OCI-LY3 (cell line): ENCODE results near the gene GRIK2.

Experiments
- H2AFZ ChIP-seq: fragments of 200-600, 300-600 bp; shearing (Covaris generic); 2 replicates; pipeline ENCODE4 v1.6.0; 2014; ENCODE audit warnings: antibody characterized with exemption, low read depth, low read length
- H3K27ac ChIP-seq: fragments of 200-600, 300-600 bp; sonication (generic); 2 replicates; pipeline ENCODE4 v1.5.1; 2014; ENCODE audit warnings: mild to moderate bottlenecking, low read length, moderate library complexity, mixed read lengths
- H3K27me3 ChIP-seq: fragments of 200-600, 300-600 bp; sonication (generic); 2 replicates; pipeline ENCODE4 v1.6.1; 2014; ENCODE audit warnings: low read depth, low read length, mixed read lengths
- H3K36me3 ChIP-seq: fragments of 200-600, 300-600 bp; sonication (generic); replicated peaks from 2 replicates; pipeline ENCODE3; 2014; ENCODE audit warnings: low read depth, low read length, mixed read lengths
- H3K4me1 ChIP-seq: fragments of 300-600, 200-600 bp; sonication (generic); 2 replicates; pipeline ENCODE4 v1.6.1; 2014; ENCODE audit warnings: low read length, mixed read lengths
- H3K4me2 ChIP-seq: fragments of 200-600, 300-600 bp; sonication (generic); 2 replicates; pipeline ENCODE4 v1.6.1; 2014; ENCODE audit warnings: low read length, mixed read lengths
- H3K4me3 ChIP-seq: fragments of 300-600, 200-600 bp; sonication (generic); 2 replicates; pipeline ENCODE4 v1.5.1; 2014; ENCODE audit warnings: antibody characterized with exemption, mild to moderate bottlenecking, low read length, moderate library complexity
- H3K79me2 ChIP-seq: fragments of 300-600, 200-600 bp; shearing (Covaris generic); 2 replicates; pipeline ENCODE4 v1.6.1; 2014; ENCODE audit warnings: mild to moderate bottlenecking, low read length, mixed read lengths
- H3K9ac ChIP-seq: fragments of 300-600, 200-600 bp; shearing (Covaris generic); 2 replicates; pipeline ENCODE4 v1.6.0; 2014; ENCODE audit warnings: mild to moderate bottlenecking, low read length, moderate library complexity
- H3K9me3 ChIP-seq: fragments of 200-600, 300-600 bp; shearing (Covaris generic); 2 replicates; pipeline ENCODE4 v1.6.1; 2014; ENCODE audit warnings: low read length, mixed read lengths; ENCODE audit not compliant: insufficient read depth
- H4K20me1 ChIP-seq: fragments of 200-600, 300-600 bp; sonication (generic); 2 replicates; pipeline ENCODE4 v1.6.1; 2016; ENCODE audit warnings: low read length, mixed read lengths; ENCODE audit not compliant: insufficient read depth
- EZH2phosphoT487 ChIP-seq: fragments of 200-600 bp; shearing (Covaris generic); IDR thresholded peaks from 2 replicates; pipeline ENCODE4 v1.6.1; 2018; ENCODE audit warnings: antibody characterized with exemption, mixed run types, low read depth
- TF ChIP-seq, protein P1 (sequence below): fragments of 200-600, 300-600 bp; sonication (generic); IDR thresholded peaks from 2 replicates; pipeline ENCODE4 v1.5.1; 2014; ENCODE audit warnings: antibody characterized with exemption, low read length, low read depth

The GRIK2 gene

DNA sequence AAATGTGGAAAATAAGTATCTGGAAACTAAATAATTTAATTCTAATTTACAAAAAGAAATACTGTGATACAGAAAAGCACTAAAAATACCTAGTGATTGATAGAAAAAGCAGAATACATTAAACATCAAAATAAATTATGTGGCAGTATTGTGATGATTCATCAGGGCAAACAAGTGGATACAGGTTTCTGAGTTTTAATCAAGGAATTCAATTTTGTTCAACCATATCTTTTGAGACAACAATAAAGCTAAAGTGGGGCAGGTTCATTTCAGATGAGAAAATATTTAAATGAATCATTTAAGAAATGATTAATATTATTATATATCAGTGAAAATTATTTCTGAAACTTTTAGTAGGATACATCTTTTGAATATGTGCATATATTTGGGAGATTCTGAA is 49.8 kb downstream of the GRIK2 start:
- Histone ChIP-seq H3K4me3 (no peak overlapping the region), H3K9ac (no peak overlapping the region), H3K4me2 (no peak overlapping the region), H3K9me3 (no peaks in the 10 kb centered on the region), H3K27me3 (no peaks in the 10 kb centered on the region), H3K4me1 (no peaks in the 10 kb centered on the region), H4K20me1 (no peaks in the 10 kb centered on the region), H2AFZ (no peak overlapping the region), H3K36me3 (no peaks in the 10 kb centered on the region), H3K27ac (no peak overlapping the region), H3K79me2 (no peaks in the 10 kb centered on the region)
- TF ChIP-seq EZH2phosphoT487 = no peak
- TF ChIP-seq, protein P1, sequence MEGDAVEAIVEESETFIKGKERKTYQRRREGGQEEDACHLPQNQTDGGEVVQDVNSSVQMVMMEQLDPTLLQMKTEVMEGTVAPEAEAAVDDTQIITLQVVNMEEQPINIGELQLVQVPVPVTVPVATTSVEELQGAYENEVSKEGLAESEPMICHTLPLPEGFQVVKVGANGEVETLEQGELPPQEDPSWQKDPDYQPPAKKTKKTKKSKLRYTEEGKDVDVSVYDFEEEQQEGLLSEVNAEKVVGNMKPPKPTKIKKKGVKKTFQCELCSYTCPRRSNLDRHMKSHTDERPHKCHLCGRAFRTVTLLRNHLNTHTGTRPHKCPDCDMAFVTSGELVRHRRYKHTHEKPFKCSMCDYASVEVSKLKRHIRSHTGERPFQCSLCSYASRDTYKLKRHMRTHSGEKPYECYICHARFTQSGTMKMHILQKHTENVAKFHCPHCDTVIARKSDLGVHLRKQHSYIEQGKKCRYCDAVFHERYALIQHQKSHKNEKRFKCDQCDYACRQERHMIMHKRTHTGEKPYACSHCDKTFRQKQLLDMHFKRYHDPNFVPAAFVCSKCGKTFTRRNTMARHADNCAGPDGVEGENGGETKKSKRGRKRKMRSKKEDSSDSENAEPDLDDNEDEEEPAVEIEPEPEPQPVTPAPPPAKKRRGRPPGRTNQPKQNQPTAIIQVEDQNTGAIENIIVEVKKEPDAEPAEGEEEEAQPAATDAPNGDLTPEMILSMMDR = no peak

DNA sequence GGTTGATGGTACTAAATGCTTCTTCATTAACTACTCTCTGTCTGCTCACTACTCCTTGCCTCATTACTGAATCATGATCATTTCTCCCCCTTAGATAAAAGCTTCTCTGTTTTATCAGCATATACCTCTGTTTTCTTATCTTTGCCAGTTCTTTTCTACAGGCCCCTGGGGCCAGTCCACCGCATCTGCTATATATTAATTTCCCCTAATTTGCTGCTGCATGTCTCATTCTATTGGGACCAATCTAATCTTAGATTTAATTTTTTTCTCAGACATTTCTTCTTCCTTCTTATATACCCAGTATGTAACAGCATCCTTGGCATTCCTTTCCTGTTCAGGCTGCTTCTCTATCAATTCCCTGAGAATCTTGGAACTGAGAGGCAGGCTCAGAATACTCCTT is 51.2 kb downstream of the GRIK2 start:
- H3K9me3 ChIP-seq = no peaks in the 10 kb centered on the region
- no peak overlapping the region for H3K4me2 ChIP-seq
- no peaks in the 10 kb centered on the region for H4K20me1 ChIP-seq
- no peaks in the 10 kb centered on the region for H3K4me1 ChIP-seq
- no peaks in the 10 kb centered on the region for H3K36me3 ChIP-seq
- H3K79me2 ChIP-seq = no peaks in the 10 kb centered on the region
- no peak overlapping the region for H3K9ac ChIP-seq
- no peaks in the 10 kb centered on the region for H3K27me3 ChIP-seq
- H3K4me3 ChIP-seq = no peak overlapping the region
- no peak overlapping the region for H2AFZ ChIP-seq
- H3K27ac ChIP-seq = no peak overlapping the region
- TF ChIP-seq, protein P1 = no peak
- TF ChIP-seq EZH2phosphoT487 = no peak

DNA sequence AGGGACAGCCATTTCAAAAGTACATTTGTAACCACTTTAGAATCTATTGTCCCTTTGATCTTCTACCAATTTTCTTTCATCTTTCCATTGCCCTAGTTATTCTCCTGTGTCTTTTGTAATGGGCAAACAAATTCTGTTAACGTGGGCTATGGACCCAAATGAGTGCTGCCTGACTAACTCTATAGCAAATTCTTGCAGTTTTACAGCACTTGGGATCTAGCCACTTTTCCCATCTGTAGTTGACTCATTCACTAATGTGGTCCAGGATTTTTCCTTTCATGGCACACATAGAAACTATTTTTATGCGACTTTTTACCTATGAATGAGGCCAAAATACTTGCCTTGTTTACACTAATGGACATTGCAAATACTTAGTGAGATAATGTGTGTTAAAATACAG is 52.0 kb downstream of the GRIK2 start:
- Histone ChIP-seq H3K27me3 (no peaks in the 10 kb centered on the region), H3K79me2 (no peaks in the 10 kb centered on the region), H3K4me1 (no peaks in the 10 kb centered on the region), H3K27ac (no peak overlapping the region), H3K36me3 (no peaks in the 10 kb centered on the region), H3K4me2 (no peak overlapping the region), H2AFZ (no peak overlapping the region), H3K9me3 (no peaks in the 10 kb centered on the region), H4K20me1 (no peaks in the 10 kb centered on the region), H3K9ac (no peak overlapping the region), H3K4me3 (no peak overlapping the region)
- no peak for TF ChIP-seq EZH2phosphoT487

DNA sequence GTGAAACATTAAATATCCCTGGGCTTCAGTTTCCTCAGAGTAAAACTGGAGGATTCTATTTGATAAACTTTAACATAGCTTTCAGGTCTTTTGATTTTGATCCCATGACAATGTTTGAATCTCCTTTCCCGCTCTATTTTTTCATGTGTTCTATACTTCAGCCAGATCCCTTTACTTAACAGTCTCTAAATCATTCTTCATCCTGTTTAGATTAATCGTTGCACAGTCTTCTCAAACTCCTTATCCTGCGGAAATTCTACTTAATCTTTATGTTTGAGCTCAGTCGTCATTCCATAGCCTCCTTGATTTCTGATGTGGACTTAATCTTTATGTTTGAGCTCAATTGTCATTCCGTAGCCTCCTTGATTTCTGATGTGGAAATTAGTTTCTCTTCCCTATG is 57.4 kb downstream of the GRIK2 start:
- TF ChIP-seq, protein P1 = no peak
- no peak for TF ChIP-seq EZH2phosphoT487
- H3K4me3 ChIP-seq = no peak overlapping the region
- no peaks in the 10 kb centered on the region for H3K79me2 ChIP-seq
- no peaks in the 10 kb centered on the region for H3K9me3 ChIP-seq
- no peaks in the 10 kb centered on the region for H3K27me3 ChIP-seq
- H3K36me3 ChIP-seq = no peaks in the 10 kb centered on the region
- no peak overlapping the region for H2AFZ ChIP-seq
- no peak overlapping the region for H3K4me2 ChIP-seq
- no peak overlapping the region for H3K27ac ChIP-seq
- H3K4me1 ChIP-seq = no peaks in the 10 kb centered on the region
- no peaks in the 10 kb centered on the region for H4K20me1 ChIP-seq
- no peak overlapping the region for H3K9ac ChIP-seq

DNA sequence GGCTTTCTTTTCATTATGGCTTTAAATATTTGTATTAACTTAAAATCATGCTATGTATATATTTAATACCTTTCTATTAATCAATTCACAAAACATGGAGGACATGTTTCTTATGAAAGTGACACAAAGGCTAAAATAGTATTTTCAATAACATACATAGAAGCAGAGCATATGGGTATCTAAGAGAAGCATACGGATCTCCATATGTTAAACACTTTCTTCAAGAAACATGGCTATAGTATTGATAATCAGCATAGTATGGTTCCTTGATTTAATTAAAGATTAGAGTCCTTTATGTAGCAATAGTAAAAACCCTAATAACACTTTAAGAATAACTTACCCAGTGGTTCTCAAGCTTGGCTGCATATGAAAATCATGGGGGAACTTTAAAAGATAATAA is 58.5 kb downstream of the GRIK2 start:
- Histone ChIP-seq H3K9me3 (no peaks in the 10 kb centered on the region), H2AFZ (no peak overlapping the region), H3K4me2 (no peak overlapping the region), H3K4me1 (no peaks in the 10 kb centered on the region), H3K27ac (no peak overlapping the region), H3K27me3 (no peaks in the 10 kb centered on the region), H3K9ac (no peak overlapping the region), H3K4me3 (no peak overlapping the region), H3K79me2 (no peaks in the 10 kb centered on the region), H4K20me1 (no peaks in the 10 kb centered on the region), H3K36me3 (no peaks in the 10 kb centered on the region)
- TF ChIP-seq, protein P1 = no peak
- no peak for TF ChIP-seq EZH2phosphoT487
